ENCODE data around the gene MYOM3. TPM values are rescaled to one million over a fixed set of nuclear protein-coding genes. Genes with fewer than 3 reads are reported as not detected.

Gene MYOM3
- total and polyA plus RNA-seq, 2 of the 13 experiments (the other 11 are each of a cell fraction or from before 2014, with no cell fraction given), result 5.8 to 15.3 TPM

GRCh38 chr1:24118410-24119242 is 6.7 kb upstream of the MYOM3 start (continued):
- TF ChIP-seq GMEB2 (CRISPR knock-in tag; IDR thresholded peaks at IDR 0.05; ENCODE audit: low read depth) (no peak), ELF3 (CRISPR knock-in tag; IDR thresholded peaks at IDR 0.05) (peak; percentile 88), ARHGAP35 (CRISPR knock-in tag; IDR thresholded peaks at IDR 0.05; ENCODE audit: borderline replicate concordance) (no peak), ZNF850 (CRISPR knock-in tag; conservative IDR thresholded peaks at IDR 0.05) (no peak), KLF11 (CRISPR knock-in tag; IDR thresholded peaks at IDR 0.05) (no peak), BORCS8-MEF2B (CRISPR knock-in tag; IDR thresholded peaks at IDR 0.05) (no peak), SSRP1 (CRISPR knock-in tag; IDR thresholded peaks at IDR 0.05) (peak; percentile 29; the same call in 1 of the 2 replicates), TBX3 (IDR thresholded peaks at IDR 0.05; ENCODE audit: borderline replicate concordance) (no peak), HMG20A (CRISPR knock-in tag; IDR thresholded peaks at IDR 0.05; ENCODE audit: borderline replicate concordance) (peak; percentile 40; the same call in 1 of the 2 replicates), ZNF367 (CRISPR knock-in tag; IDR thresholded peaks at IDR 0.05; ENCODE audit: borderline replicate concordance) (no peak), ZNF383 (CRISPR knock-in tag; IDR thresholded peaks at IDR 0.05; ENCODE audit: borderline replicate concordance) (no peak), GMEB1 (CRISPR knock-in tag; IDR thresholded peaks at IDR 0.05; ENCODE audit: borderline replicate concordance) (no peak), ATF4 (CRISPR knock-in tag; IDR thresholded peaks at IDR 0.05) (no peak), MTA3 (CRISPR knock-in tag; IDR thresholded peaks at IDR 0.05) (no peak), MATR3 (CRISPR knock-in tag; IDR thresholded peaks at IDR 0.05) (no peak), BHLHE40 (IDR thresholded peaks at IDR 0.05; ENCODE audit: low read length) (no peak), FOXO1 (CRISPR knock-in tag; IDR thresholded peaks at IDR 0.05) (peak; percentile 94), DBP (CRISPR knock-in tag; IDR thresholded peaks at IDR 0.05; ENCODE audit: not compliant biosample characterization) (no peak)
- TF ChIP-seq, protein P1, sequence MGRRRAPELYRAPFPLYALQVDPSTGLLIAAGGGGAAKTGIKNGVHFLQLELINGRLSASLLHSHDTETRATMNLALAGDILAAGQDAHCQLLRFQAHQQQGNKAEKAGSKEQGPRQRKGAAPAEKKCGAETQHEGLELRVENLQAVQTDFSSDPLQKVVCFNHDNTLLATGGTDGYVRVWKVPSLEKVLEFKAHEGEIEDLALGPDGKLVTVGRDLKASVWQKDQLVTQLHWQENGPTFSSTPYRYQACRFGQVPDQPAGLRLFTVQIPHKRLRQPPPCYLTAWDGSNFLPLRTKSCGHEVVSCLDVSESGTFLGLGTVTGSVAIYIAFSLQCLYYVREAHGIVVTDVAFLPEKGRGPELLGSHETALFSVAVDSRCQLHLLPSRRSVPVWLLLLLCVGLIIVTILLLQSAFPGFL (CRISPR knock-in tag; IDR thresholded peaks at IDR 0.05), result no peak
- TF ChIP-seq, protein P2, sequence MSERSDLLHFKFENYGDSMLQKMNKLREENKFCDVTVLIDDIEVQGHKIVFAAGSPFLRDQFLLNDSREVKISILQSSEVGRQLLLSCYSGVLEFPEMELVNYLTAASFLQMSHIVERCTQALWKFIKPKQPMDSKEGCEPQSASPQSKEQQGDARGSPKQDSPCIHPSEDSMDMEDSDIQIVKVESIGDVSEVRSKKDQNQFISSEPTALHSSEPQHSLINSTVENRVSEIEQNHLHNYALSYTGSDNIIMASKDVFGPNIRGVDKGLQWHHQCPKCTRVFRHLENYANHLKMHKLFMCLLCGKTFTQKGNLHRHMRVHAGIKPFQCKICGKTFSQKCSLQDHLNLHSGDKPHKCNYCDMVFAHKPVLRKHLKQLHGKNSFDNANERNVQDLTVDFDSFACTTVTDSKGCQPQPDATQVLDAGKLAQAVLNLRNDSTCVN (CRISPR knock-in tag; IDR thresholded peaks at IDR 0.05; ENCODE audit: borderline replicate concordance), result no peak
- TF ChIP-seq, protein P3, sequence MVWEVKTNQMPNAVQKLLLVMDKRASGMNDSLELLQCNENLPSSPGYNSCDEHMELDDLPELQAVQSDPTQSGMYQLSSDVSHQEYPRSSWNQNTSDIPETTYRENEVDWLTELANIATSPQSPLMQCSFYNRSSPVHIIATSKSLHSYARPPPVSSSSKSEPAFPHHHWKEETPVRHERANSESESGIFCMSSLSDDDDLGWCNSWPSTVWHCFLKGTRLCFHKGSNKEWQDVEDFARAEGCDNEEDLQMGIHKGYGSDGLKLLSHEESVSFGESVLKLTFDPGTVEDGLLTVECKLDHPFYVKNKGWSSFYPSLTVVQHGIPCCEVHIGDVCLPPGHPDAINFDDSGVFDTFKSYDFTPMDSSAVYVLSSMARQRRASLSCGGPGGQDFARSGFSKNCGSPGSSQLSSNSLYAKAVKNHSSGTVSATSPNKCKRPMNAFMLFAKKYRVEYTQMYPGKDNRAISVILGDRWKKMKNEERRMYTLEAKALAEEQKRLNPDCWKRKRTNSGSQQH (CRISPR knock-in tag; IDR thresholded peaks at IDR 0.05; ENCODE audit: low read depth), result peak; percentile 63; the same call in 1 of the 2 replicates

All from HepG2 (cell line).